ENCODE measurements around the gene RBMS3.

Gene RBMS3

DNA sequence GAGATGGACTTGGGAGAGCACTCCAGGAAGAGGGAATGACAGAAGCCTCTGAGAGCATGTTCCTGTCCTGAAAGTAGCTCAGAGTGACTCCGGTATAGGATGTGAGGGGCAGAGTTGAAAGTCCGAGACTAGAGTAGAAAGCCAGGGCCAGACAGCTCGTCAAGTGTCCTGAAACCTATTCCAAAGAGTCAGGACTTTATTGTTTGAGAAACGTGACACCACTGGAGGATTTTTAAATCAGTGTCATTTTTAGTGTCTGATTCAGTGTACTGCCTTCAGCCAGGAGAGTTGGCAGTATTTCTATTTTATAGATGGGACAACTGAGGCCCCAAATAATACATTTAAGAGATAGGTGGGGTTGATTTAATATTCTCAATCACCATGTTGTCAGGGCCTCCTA lies 1.6 kb upstream of the RBMS3 start:
- DNase-seq = no peak

DNA sequence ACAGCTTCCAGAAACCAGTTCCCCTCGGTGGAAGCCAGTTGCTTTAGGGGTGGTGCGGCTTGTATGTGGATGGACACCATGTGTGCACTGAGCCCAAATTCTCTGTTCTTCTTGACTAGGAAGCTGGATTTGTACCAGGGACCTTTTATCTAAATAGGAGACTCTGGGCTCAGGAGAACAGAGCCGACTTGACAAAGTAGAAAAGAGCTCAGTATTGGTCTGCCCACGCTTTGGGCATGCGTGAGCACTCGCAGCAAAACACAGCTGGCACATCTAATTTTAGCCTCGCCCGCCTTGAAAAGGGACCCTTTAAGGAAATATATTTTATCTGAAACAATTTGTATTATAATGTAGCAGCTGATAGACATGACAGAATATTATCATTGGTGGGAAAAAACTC lies 1.1 kb upstream of the RBMS3 start:
- DNase-seq = no peak

- DNase-seq = no peak
Observed at GRCh38 chr3:29281094-29281343, 148 bp downstream of the RBMS3 start.

DNA sequence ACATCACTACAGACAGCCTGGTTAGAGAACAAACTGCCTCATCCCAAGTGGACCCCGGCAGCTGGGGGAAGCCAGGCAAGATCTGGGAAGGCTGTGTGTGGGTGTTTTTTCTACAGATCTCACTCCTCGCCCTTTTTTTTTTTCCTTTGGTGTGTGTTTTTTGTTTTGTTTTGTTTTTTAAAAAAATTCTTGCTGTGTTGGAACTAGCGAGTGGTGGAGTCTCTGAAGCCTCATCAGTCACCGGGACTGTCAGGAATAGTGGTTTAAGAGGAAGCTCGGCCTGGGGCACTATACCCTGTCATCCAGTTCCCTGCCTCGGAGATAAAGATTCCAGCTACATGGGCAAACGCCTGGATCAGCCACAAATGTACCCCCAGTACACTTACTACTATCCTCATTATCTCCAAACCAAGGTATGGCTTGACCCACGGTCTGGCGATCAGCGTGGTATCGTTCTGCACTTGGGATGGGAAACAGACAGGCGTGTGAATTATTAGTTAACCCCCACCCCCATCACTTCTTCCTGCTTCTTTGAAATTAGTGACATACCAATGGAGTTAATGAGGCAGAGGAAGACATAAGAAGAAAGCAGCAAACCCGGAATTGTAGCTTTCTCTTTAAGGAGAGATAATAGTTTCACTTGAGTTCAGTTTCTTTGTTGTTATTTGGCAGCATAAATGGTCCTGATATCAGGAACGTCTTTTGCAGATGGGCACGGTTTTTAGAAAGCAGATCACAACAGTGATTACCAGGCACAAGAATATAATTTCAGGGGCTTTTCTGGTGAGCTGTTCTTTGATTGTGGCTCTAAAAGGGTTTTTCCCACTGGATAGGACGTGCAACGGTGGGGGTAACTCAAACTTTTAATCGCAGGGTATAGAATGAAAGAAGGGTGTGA lies 722 bp downstream of the RBMS3 start:
- peak; percentile 56 for DNase-seq

DNA sequence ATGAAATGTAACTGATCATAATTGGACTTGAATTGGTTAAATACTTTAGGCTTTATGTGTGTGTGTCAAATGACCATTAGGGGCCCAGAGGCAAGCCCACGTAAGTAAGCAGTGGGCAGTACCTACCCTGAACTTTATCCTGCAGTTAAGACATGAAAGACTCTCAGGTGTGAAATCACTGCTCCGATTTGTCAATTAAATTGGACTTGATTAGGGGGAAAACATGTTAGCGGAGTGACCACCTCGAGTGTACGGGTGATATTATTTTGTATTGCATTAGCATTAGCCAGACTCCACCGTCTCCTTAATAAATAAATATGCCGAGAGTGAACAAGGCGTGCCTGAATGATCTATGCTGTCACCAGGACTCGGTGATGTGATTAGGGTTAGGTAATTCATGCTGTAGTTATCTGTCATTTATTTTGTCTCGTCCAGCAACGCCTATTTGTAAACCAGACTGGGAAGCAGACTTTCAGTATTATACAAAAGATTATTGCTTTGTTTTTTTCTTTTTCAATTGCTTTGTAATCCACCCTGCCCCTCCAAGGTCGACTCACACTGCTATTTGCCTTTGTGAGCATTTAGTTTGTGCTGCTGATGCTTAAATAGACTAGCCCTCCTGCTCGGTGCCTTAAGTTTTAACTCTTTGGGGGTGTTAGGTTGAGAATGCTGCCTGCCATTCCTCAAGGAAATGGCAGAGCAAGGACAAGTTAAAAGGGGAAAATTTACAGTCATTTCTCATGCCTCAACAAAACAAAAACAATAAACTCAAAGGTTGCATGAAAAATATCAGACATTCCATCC lies 1.8 kb downstream of the RBMS3 start:
- DNase-seq = no peak

DNA sequence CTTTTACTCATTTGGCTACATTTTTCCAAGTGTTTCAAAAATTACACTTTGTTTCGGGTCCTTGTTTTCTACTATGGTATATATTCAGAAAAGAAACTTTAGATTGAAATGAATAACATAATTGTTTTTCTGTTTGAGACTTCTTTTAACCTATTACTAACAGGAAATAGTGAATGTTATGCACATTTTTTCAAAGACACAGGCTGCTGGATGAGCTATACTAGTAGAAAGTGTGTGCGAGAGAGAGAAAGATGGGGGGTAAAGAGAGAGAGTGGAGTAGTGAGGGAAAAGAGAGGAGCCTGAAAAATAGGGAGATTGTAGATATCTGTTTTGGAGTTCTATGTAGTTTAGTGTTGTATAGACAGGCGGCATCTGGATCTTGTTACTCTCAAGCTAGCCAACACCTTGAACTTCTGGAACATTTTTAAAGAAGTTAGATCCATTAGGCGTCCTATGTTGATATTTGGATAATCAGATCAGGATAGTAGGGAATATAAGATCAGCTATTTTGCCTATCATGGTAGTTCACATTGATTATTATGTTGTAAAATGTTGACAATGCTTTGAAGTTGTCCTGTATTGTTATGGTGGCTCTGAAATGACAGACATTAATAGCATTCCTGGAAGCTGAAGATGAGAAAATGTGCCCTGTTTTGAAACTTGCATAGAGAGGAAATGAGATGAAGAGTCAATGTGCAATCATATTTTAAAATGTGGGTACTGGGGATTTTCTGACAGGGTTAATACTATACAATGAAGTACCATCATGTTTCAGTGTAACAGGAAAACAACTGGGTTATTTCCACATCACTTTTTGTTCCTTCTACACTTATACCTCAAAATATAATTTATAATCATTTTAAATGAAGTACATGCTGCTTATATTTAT lies 2.6 kb downstream of the RBMS3 start:
- DNase-seq = no peak

GRCh38 chr3:29284497-29284896 lies 3.6 kb downstream of the RBMS3 start:
- peak; percentile 29 for DNase-seq

DNA sequence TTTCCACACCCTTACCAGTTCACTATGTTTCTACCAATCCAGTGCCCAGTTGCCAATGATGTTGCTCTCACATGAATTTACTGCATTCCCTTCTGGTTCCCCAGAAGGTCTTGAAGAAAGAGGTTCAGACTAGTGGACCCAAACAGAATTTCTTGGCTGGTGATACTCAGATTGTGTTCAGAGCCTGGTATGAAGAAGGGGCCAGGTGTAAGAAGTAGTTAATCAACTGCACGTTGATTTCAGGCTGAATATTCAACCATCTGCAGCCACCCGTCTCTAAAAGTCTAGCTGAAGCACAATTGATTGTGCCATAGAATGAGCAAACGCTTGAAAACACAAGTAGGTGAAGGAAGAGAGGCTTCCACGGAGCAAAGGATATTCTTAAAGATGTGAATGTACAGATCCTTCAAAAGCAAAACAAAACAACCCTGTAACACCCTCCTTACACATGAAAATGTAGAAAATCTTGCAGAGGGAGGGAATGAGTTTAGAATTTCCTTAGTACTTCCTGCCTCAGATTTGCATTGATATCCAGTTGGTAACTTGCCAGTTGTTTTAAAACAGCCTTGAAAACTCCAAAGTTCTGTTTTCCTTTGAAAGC lies 4.7 kb downstream of the RBMS3 start:
- no peak for DNase-seq

- DNase-seq = no peak
Observed at GRCh38 chr3:29286478-29287240, 5.8 kb downstream of the RBMS3 start.

GRCh38 chr3:29290596-29290995 lies 9.7 kb downstream of the RBMS3 start:
- DNase-seq = no peak

- DNase-seq = no peak
Observed at GRCh38 chr3:29291260-29291981, 10.6 kb downstream of the RBMS3 start.

- no peak for DNase-seq
Observed at GRCh38 chr3:29291982-29292363, 11.1 kb downstream of the RBMS3 start.

GRCh38 chr3:29293421-29293820 lies 12.6 kb downstream of the RBMS3 start:
- DNase-seq = no peak

GRCh38 chr3:29297998-29298397 lies 17.1 kb downstream of the RBMS3 start:
- no peak for DNase-seq

- no peak for DNase-seq
Observed at GRCh38 chr3:29301332-29302019, 20.6 kb downstream of the RBMS3 start.

DNA sequence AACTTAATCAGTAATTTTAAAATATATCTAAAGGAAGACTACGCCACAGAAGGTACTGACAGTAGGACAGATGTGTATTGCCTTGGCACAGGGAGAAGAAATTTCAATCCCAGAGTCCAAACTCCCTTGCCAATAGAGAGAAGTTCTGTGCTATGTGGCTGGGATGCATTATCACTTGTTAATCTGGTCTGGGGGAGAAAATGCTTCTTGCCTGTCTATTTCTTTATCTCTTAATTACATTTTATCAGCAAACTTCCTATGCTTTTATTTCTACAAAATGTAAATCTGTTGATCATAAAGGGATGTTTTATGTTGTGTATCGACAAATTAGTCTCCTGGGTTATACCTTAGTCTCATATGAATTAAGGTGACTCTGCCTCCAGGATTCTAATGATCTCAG lies 21.7 kb downstream of the RBMS3 start:
- no peak for DNase-seq

DNA sequence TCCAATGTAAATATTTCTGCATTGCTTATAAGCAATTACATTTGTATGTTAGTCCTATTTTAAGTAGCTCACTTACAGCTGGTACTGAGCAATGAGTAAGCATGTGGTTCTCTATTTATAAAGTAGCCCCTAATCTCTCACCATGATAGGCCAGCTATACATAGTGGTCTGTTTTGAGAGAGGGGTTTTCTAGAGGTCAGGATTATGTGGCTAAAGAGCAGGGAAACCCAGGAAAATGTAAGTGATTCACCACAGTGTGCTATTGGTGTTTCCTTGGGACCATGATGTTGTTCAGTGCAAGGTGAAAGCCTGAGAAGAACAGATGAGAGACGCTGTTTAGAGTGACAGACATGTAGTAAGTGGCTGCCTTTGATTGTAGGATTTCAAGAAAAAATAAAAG lies 26.4 kb downstream of the RBMS3 start:
- DNase-seq = no peak

- no peak for DNase-seq
Observed at GRCh38 chr3:29310865-29311264, 30.0 kb downstream of the RBMS3 start.

DNA sequence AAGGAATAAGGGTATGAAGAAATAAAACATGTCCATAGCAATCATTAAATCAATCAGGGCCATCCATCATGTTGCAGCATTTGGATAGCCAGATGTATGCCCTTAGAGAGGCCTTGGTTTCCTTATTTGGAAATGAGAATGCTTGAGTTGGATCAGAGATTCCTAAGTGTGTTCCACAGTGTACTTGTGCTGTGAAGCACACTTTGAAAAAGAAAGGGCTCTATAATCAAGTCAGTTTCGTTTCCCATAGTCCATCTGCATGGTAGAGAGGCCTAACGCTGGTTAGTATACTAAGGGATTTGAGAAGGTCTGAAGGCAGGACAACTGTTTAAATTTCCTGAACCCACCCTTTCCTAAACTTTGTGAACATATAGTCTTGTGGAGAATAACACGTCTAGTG lies 30.9 kb downstream of the RBMS3 start:
- DNase-seq = no peak

- DNase-seq = no peak
Observed at GRCh38 chr3:29312395-29312794, 31.5 kb downstream of the RBMS3 start.

DNA sequence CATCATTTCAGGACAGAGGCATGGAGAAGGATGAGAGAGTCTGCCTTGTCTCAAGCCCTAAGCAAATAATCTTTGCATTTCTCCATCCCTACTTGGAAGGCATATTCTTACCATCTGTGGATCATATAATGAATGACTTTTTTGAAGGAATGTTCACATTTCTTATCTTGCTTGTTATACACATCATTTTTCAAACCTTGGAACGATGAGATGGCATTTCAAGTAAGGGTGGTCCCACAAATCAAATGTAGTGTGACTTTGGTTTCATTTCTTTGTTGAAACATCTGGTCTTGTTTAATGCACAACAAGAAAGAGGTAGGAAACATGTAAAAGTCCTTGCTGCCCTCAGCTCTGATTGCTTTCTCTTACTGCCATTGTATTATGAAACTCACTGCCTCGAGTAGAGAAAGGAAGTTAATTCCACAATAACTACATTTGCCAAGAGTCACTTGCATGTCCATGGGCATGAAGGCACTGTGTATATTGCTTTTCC lies 32.1 kb downstream of the RBMS3 start:
- DNase-seq = no peak

All from activated CD4-positive, alpha-beta T cell treated with anti-CD3 and anti-CD28 coated beads, Interleukin-2, Interleukin-6, amounts not matched to agents 100 ng/mL and 50 ng/mL, durations not matched to agents 16 hours and 8 hours (primary cell).